Kidney epithelial cell (primary cell): ENCODE results near the gene LMNA. TPM values are rescaled to one million over a fixed set of nuclear protein-coding genes. Genes with fewer than 3 reads are reported as not detected.
A peak's percentile ranks its signal among the peaks of the same experiment; 100 is the strongest.

Source experiments
- DNase-seq: peaks from one replicate; pipeline ENCODE4 v3.0.0-alpha.2; 2010; ENCODE audit warnings: low read depth
- H3K27me3 ChIP-seq: 2 replicates; pipeline ENCODE4 v1.6.0; 2011; ENCODE audit warnings: low read length; ENCODE audit not compliant: control insufficient read depth, insufficient read depth
- H3K36me3 ChIP-seq: 2 replicates; pipeline ENCODE4 v1.5.1; 2011; ENCODE audit warnings: low read length; ENCODE audit not compliant: control insufficient read depth, insufficient read depth
- H3K4me3 ChIP-seq: 2 replicates; pipeline ENCODE4 v1.5.1; 2011; ENCODE audit warnings: low read depth, mild to moderate bottlenecking, control low read depth, low read length
- CTCF ChIP-seq: IDR thresholded peaks from 2 replicates; pipeline ENCODE4 v1.5.1; 2011; ENCODE audit warnings: mild to moderate bottlenecking, moderate library complexity, low read length, control low read depth, inconsistent platforms; ENCODE audit not compliant: insufficient read depth, poor library complexity, severe bottlenecking
- total RNA-seq: library from RNA; depleted of rRNA; stranded (reverse); fragments of >200 nt; gene quantifications from 2 replicates; pipeline ENCODE4 v1.2.3, GENCODE V29; 2015

LMNA gene
- total RNA-seq, 1 donor from 2014 or later = 280 TPM

- peak; percentile 63 for TF ChIP-seq CTCF
- peaks cover 2% of the 10 kb centered on the region for H3K36me3 ChIP-seq
- H3K27me3 ChIP-seq = no peaks in the 10 kb centered on the region
- peak; percentile 87 for DNase-seq
- H3K4me3 ChIP-seq = no peak overlapping the region
These were observed 11.6 kb downstream of the LMNA start for GRCh38 chr1:156126043-156126629.

GRCh38 chr1:156126630-156127534, 12.4 kb downstream of the LMNA start:
- Histone ChIP-seq H3K4me3 (no peak overlapping the region), H3K27me3 (no peaks in the 10 kb centered on the region), H3K36me3 (peaks cover 2% of the 10 kb centered on the region)
- DNase-seq = no peak
- no peak for TF ChIP-seq CTCF

- Histone ChIP-seq H3K4me3 (no peak overlapping the region), H3K36me3 (peaks cover 2% of the 10 kb centered on the region), H3K27me3 (no peaks in the 10 kb centered on the region)
- no peak for DNase-seq
- no peak for TF ChIP-seq CTCF
These were observed 13.8 kb downstream of the LMNA start for GRCh38 chr1:156128308-156128653.

GRCh38 chr1:156128654-156129597, 14.4 kb downstream of the LMNA start:
- TF ChIP-seq CTCF = no peak
- Histone ChIP-seq H3K27me3 (no peaks in the 10 kb centered on the region), H3K36me3 (peaks cover 2% of the 10 kb centered on the region), H3K4me3 (no peak overlapping the region)
- DNase-seq = no peak

GRCh38 chr1:156129687-156130577, 15.4 kb downstream of the LMNA start:
- Histone ChIP-seq H3K4me3 (no peak overlapping the region), H3K27me3 (no peaks in the 10 kb centered on the region), H3K36me3 (peaks cover 4% of the 10 kb centered on the region)
- DNase-seq = peak; percentile 89
- TF ChIP-seq CTCF = peak; percentile 97
